Endothelial cell of umbilical vein (primary cell): Measurements from ENCODE around the gene ZNF768.

Experiments used
- CTCF ChIP-seq, 2 donors: IDR thresholded peaks; 1 replicate in 1 of 2; 2 replicates in 1 of 2; pipeline ENCODE4 v1.5.1; 2011; ENCODE audit warnings: low read length in 2 of 2, mild to moderate bottlenecking in 2 of 2, moderate library complexity in 2 of 2, control low read depth in 1 of 2, inconsistent platforms in 1 of 2, low read depth in 1 of 2; ENCODE audit not compliant: insufficient read depth in 1 of 2; ENCODE audit errors: extremely low read depth in 1 of 2
- EZH2 ChIP-seq: IDR thresholded peaks from 2 replicates; pipeline ENCODE4 v1.6.1; 2012; ENCODE audit warnings: borderline replicate concordance, low read depth, mild to moderate bottlenecking, moderate library complexity, low read length, inconsistent platforms; ENCODE audit not compliant: severe bottlenecking
- JUN ChIP-seq: IDR thresholded peaks from 2 replicates; pipeline ENCODE4 v1.6.1; 2011; ENCODE audit warnings: borderline replicate concordance, low read depth; ENCODE audit not compliant: insufficient read length, insufficient read depth
- POLR2A ChIP-seq: IDR thresholded peaks from 2 replicates; pipeline ENCODE4 v1.6.1; 2012; ENCODE audit warnings: low read depth, mild to moderate bottlenecking, control low read depth, low read length
- POLR2AphosphoS5 ChIP-seq: IDR thresholded peaks from 2 replicates; pipeline ENCODE4 v1.6.1; 2012; ENCODE audit warnings: low read depth, mild to moderate bottlenecking, control low read depth, low read length, moderate library complexity; ENCODE audit not compliant: insufficient read depth

DNA sequence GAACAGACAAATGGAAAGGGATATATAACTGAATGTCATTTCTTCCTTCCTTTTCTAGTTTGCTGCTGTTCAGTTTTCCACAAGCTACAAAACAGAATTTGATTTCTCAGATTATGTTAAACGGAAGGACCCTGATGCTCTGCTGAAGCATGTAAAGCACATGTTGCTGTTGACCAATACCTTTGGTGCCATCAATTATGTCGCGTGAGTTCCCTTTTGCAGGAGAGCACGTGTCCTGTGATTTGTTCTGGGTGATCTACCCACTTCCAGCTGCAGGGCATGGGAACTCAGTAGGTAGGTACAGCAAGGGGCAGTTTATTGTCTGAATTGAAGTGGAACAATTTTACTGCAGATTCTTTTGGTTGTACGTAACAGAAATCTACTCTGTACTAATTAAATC is 45.0 kb downstream of the ZNF768 start:
- no peak for TF ChIP-seq CTCF (IDR thresholded peaks at IDR 0.05; ENCODE audit: extremely low read depth in 1 of 2, insufficient read depth in 1 of 2, low read depth in 1 of 2, low read length in 2 of 2)
- TF ChIP-seq POLR2AphosphoS5: no peak
- no peak for TF ChIP-seq EZH2
- no peak for TF ChIP-seq JUN
- no peak for TF ChIP-seq POLR2A
